ENCODE results near the gene ITGAE.

DNA sequence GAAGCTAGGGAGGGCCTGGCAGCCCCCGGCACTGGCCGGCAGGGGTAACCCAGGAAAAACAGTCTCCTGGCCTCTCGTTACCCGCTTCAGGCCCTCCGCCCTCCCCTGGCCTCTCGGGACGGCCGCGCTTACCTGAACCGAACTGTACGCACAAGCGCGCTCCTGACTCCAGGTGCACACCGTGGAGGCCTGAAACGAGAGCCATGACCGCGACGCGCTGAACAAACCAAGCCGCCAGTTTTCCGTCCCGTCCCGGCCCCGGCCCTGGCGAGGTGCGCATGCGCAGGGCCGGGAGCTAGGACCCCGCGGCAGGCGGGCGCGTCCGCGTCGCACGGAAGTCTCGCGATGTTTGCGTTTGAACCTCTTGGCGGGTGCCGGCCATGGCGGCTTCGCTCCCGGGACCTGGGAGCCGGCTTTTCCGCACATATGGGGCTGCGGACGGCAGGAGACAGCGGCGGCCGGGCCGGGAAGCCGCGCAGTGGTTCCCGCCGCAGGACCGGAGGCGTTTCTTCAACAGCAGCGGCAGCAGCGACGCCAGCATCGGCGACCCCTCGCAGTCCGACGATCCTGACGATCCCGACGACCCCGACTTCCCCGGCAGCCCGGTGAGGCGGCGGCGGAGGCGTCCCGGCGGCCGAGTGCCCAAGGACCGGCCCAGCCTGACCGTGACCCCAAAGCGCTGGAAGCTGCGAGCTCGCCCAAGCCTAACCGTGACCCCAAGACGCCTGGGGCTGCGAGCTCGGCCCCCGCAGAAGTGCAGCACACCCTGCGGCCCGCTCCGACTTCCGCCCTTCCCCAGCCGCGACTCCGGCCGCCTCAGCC is 77.2 kb downstream of the ITGAE start, which contains the start of gene HASPIN:
- no peak for TF ChIP-seq EZH2 (IDR thresholded peaks at IDR 0.05; ENCODE audit: insufficient read depth, poor library complexity, severe bottlenecking)
- no peak for TF ChIP-seq EZH2phosphoT487 (IDR thresholded peaks at IDR 0.05; ENCODE audit: insufficient read depth, low read depth)
